Memory B cell (primary cell): ENCODE data around the gene TFAP2A.

Experiments
- ATAC-seq: fragments of 150-1000 bp; cut with Tn5 transposase; 2 replicates; pipeline ENCODE4 v1.10.0; 2021; ENCODE audit warnings: low read depth, mild to moderate bottlenecking, moderate library complexity
- DNase-seq, 2 donors: peaks; one replicate each; pipeline ENCODE4 v3.0.0; 2022; ENCODE audit warnings: low spot score in 2 of 2
- H3K27ac Mint-ChIP-seq: one replicate; pipeline ENCODE4 v1.8.0; 2022; ENCODE audit warnings: mild to moderate bottlenecking, moderate library complexity, mixed read lengths
- H3K27me3 Mint-ChIP-seq: one replicate; pipeline ENCODE4 v1.8.0; 2022; ENCODE audit warnings: mixed read lengths
- H3K36me3 Mint-ChIP-seq: one replicate; pipeline ENCODE4 v1.8.0; 2022; ENCODE audit warnings: mild to moderate bottlenecking, mixed read lengths
- H3K4me1 Mint-ChIP-seq: one replicate; pipeline ENCODE4 v1.8.0; 2022; ENCODE audit warnings: mixed read lengths
- H3K4me3 Mint-ChIP-seq: one replicate; pipeline ENCODE4 v1.8.0; 2022; ENCODE audit warnings: mild to moderate bottlenecking, moderate library complexity, mixed read lengths
- H3K9me3 Mint-ChIP-seq: one replicate; pipeline ENCODE4 v1.8.0; 2022; ENCODE audit warnings: mixed read lengths

TFAP2A gene

GRCh38 chr6:10404107-10404798, 10.6 kb downstream of the TFAP2A start:
- Mint-ChIP-seq H3K27ac (peak overlapping the region; percentile 73), H3K4me1 (peaks cover 7% of the 10 kb centered on the region), H3K27me3 (peaks cover 13% of the 10 kb centered on the region), H3K4me3 (peak overlapping the region; percentile 86), H3K36me3 (peaks cover 2% of the 10 kb centered on the region), H3K9me3 (peaks cover 9% of the 10 kb centered on the region)
- DNase-seq (peak; percentile 79 to 83), ATAC-seq (peak; percentile 87)

- H3K27me3 Mint-ChIP-seq: peaks cover 18% of the 10 kb centered on the region
- no peak for ATAC-seq
- H3K4me3 Mint-ChIP-seq: peak overlapping the region; percentile 86
- H3K9me3 Mint-ChIP-seq: peaks cover 11% of the 10 kb centered on the region
- H3K27ac Mint-ChIP-seq: no peak overlapping the region
- peaks cover 4% of the 10 kb centered on the region for H3K36me3 Mint-ChIP-seq
- peaks cover 7% of the 10 kb centered on the region for H3K4me1 Mint-ChIP-seq
- no peak for DNase-seq
These were observed 11.3 kb downstream of the TFAP2A start for GRCh38 chr6:10403385-10404106.

- Mint-ChIP-seq H3K27ac (no peak overlapping the region), H3K36me3 (peaks cover 4% of the 10 kb centered on the region), H3K4me1 (peaks cover 7% of the 10 kb centered on the region), H3K9me3 (peaks cover 11% of the 10 kb centered on the region), H3K4me3 (peak overlapping the region; percentile 86), H3K27me3 (peaks cover 21% of the 10 kb centered on the region)
- no peak for ATAC-seq
- no peak for DNase-seq
These were observed 12.1 kb downstream of the TFAP2A start for GRCh38 chr6:10402648-10403311.

GRCh38 chr6:10401632-10402223, 13.1 kb downstream of the TFAP2A start:
- no peak overlapping the region for H3K4me3 Mint-ChIP-seq
- H3K36me3 Mint-ChIP-seq: peaks cover 4% of the 10 kb centered on the region
- peaks cover 11% of the 10 kb centered on the region for H3K9me3 Mint-ChIP-seq
- H3K27ac Mint-ChIP-seq: no peak overlapping the region
- peaks cover 7% of the 10 kb centered on the region for H3K4me1 Mint-ChIP-seq
- no peak for ATAC-seq
- peaks cover 19% of the 10 kb centered on the region for H3K27me3 Mint-ChIP-seq
- no peak for DNase-seq

GRCh38 chr6:10401004-10401536, 13.8 kb downstream of the TFAP2A start:
- DNase-seq (no peak), ATAC-seq (no peak)
- Mint-ChIP-seq H3K9me3 (peaks cover 11% of the 10 kb centered on the region), H3K27ac (no peak overlapping the region), H3K4me3 (no peak overlapping the region), H3K36me3 (peaks cover 4% of the 10 kb centered on the region), H3K4me1 (peaks cover 7% of the 10 kb centered on the region), H3K27me3 (peaks cover 19% of the 10 kb centered on the region)

GRCh38 chr6:10400330-10400729, 14.5 kb downstream of the TFAP2A start:
- Mint-ChIP-seq H3K27me3 (peaks cover 25% of the 10 kb centered on the region), H3K4me3 (no peak overlapping the region), H3K9me3 (peaks cover 7% of the 10 kb centered on the region), H3K27ac (no peak overlapping the region), H3K4me1 (peaks cover 7% of the 10 kb centered on the region), H3K36me3 (peaks cover 4% of the 10 kb centered on the region)
- DNase-seq: no peak
- no peak for ATAC-seq

- DNase-seq (no peak), ATAC-seq (no peak)
- no peak overlapping the region for H3K27ac Mint-ChIP-seq
- peaks cover 4% of the 10 kb centered on the region for H3K36me3 Mint-ChIP-seq
- peaks cover 7% of the 10 kb centered on the region for H3K9me3 Mint-ChIP-seq
- H3K27me3 Mint-ChIP-seq: peaks cover 26% of the 10 kb centered on the region
- no peak overlapping the region for H3K4me3 Mint-ChIP-seq
- peaks cover 7% of the 10 kb centered on the region for H3K4me1 Mint-ChIP-seq
These were observed 15.4 kb downstream of the TFAP2A start for GRCh38 chr6:10399451-10399850.

- H3K9me3 Mint-ChIP-seq: peaks cover 7% of the 10 kb centered on the region
- peaks cover 30% of the 10 kb centered on the region for H3K27me3 Mint-ChIP-seq
- no peak overlapping the region for H3K27ac Mint-ChIP-seq
These were observed 16.2 kb downstream of the TFAP2A start for GRCh38 chr6:10398446-10399218.

GRCh38 chr6:10397756-10398445, 17.0 kb downstream of the TFAP2A start:
- peaks cover 6% of the 10 kb centered on the region for H3K9me3 Mint-ChIP-seq
- no peaks in the 10 kb centered on the region for H3K4me1 Mint-ChIP-seq
- ATAC-seq: no peak
- H3K36me3 Mint-ChIP-seq: peaks cover 4% of the 10 kb centered on the region
- no peak overlapping the region for H3K4me3 Mint-ChIP-seq
- H3K27me3 Mint-ChIP-seq: peaks cover 36% of the 10 kb centered on the region
- H3K27ac Mint-ChIP-seq: no peak overlapping the region
- no peak for DNase-seq

More at GRCh38 chr6:10398446-10399218, 16.2 kb downstream of the TFAP2A start:
- H3K36me3 Mint-ChIP-seq: peaks cover 4% of the 10 kb centered on the region
- H3K4me3 Mint-ChIP-seq: no peak overlapping the region
- peaks cover 3% of the 10 kb centered on the region for H3K4me1 Mint-ChIP-seq
- no peak for ATAC-seq
- no peak for DNase-seq

- Mint-ChIP-seq H3K27ac (no peak overlapping the region), H3K4me3 (no peak overlapping the region), H3K36me3 (peaks cover 4% of the 10 kb centered on the region), H3K27me3 (peaks cover 41% of the 10 kb centered on the region), H3K9me3 (peaks cover 6% of the 10 kb centered on the region), H3K4me1 (no peaks in the 10 kb centered on the region)
- no peak for DNase-seq
- no peak for ATAC-seq
These were observed 18.1 kb downstream of the TFAP2A start for GRCh38 chr6:10396785-10397184.

- peaks cover 6% of the 10 kb centered on the region for H3K9me3 Mint-ChIP-seq
- peaks cover 43% of the 10 kb centered on the region for H3K27me3 Mint-ChIP-seq
- ATAC-seq (no peak), DNase-seq (no peak)
- H3K4me1 Mint-ChIP-seq: no peaks in the 10 kb centered on the region
- H3K36me3 Mint-ChIP-seq: peaks cover 2% of the 10 kb centered on the region
- H3K27ac Mint-ChIP-seq: no peak overlapping the region
- no peak overlapping the region for H3K4me3 Mint-ChIP-seq
These were observed 18.9 kb downstream of the TFAP2A start for GRCh38 chr6:10395704-10396546.

- ATAC-seq (no peak), DNase-seq (no peak)
- H3K4me3 Mint-ChIP-seq: no peak overlapping the region
- peaks cover 44% of the 10 kb centered on the region for H3K27me3 Mint-ChIP-seq
- H3K9me3 Mint-ChIP-seq: peaks cover 3% of the 10 kb centered on the region
- peaks cover 2% of the 10 kb centered on the region for H3K36me3 Mint-ChIP-seq
- no peak overlapping the region for H3K27ac Mint-ChIP-seq
- H3K4me1 Mint-ChIP-seq: no peaks in the 10 kb centered on the region
These were observed 19.6 kb downstream of the TFAP2A start for GRCh38 chr6:10395171-10395703.
